Spleen (tissue), 7 donors: ENCODE measurements around the gene SLC22A7.

Source experiments
- POLR2A ChIP-seq, 3 donors: fragments of 450-650 bp; IDR thresholded peaks; one replicate each; pipeline ENCODE4 v1.5.1; 2017; ENCODE audit warnings: antibody characterized with exemption in 3 of 3, mild to moderate bottlenecking in 1 of 3
- POLR2AphosphoS5 ChIP-seq, 3 donors: sonication (generic); formaldehyde crosslinking; IDR thresholded peaks; one replicate each; pipeline ENCODE4 v1.5.1; 2017; ENCODE audit warnings: antibody characterized with exemption in 3 of 3
- TF ChIP-seq, protein P1 (sequence below), 11 experiments: fragments of 200-600 bp in 7 of 11; fragments of 450-650 bp in 4 of 11; sonication (generic) in 4 of 11; IDR thresholded peaks in 8 of 11; conservative IDR thresholded peaks in 3 of 11; 1 replicate in 7 of 11; 2 replicates in 4 of 11; pipeline versions ENCODE4 v1.4.0 to v1.8.0; 2016 to 2021; ENCODE audit warnings: antibody characterized with exemption in 11 of 11, inconsistent platforms in 4 of 11, mild to moderate bottlenecking in 1 of 11
- donor health status: DM: no; HTN: no; CAD: no; lungs with moderate emphysema.
- donor health status: DM: no; HTN: no; CAD: no.
- donor health status: DM: no; HTN: no; CAD: no.

DNA sequence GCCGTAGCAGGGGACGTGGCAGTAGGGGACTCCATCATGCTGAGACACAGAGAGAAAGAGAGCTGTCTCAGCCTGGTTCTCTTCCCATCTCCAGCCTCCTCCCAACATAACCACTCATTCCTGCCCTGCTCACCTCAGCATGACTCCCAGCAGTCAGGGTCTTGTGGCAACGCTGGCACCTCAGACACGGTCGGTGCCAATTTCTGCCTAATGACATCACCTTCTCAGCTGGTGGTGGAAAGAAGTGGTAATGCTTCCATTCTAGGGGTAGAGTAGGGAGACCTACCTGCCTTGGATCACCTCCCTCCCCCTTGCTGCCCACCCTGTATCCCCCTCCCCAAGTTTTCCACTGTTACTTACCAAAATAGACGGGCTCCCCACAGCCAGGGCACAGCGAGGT lies 8.0 kb downstream of the SLC22A7 start:
- TF ChIP-seq, protein P1, sequence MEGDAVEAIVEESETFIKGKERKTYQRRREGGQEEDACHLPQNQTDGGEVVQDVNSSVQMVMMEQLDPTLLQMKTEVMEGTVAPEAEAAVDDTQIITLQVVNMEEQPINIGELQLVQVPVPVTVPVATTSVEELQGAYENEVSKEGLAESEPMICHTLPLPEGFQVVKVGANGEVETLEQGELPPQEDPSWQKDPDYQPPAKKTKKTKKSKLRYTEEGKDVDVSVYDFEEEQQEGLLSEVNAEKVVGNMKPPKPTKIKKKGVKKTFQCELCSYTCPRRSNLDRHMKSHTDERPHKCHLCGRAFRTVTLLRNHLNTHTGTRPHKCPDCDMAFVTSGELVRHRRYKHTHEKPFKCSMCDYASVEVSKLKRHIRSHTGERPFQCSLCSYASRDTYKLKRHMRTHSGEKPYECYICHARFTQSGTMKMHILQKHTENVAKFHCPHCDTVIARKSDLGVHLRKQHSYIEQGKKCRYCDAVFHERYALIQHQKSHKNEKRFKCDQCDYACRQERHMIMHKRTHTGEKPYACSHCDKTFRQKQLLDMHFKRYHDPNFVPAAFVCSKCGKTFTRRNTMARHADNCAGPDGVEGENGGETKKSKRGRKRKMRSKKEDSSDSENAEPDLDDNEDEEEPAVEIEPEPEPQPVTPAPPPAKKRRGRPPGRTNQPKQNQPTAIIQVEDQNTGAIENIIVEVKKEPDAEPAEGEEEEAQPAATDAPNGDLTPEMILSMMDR (IDR thresholded peaks at IDR 0.05 in 8 of 11, conservative IDR thresholded peaks at IDR 0.05 in 3 of 11) = no peak
- TF ChIP-seq POLR2A (IDR thresholded peaks at IDR 0.05) (no peak), POLR2AphosphoS5 (IDR thresholded peaks at IDR 0.05) (no peak)
